IMR-90 (cell line): ENCODE measurements around the gene LINS1. TPM values are rescaled to one million over a fixed set of nuclear protein-coding genes. Genes with fewer than 3 reads are reported as not detected.

ENCODE experiments used
- ATAC-seq: fragments of 200-7000 bp; cut with Tn5 transposase; 2 replicates; pipeline ENCODE4 v1.9.1; 2020; ENCODE audit warnings: low read depth, mild to moderate bottlenecking, moderate library complexity
- BruUV-seq: library from RNA; stranded (reverse); fragments of 400-500 nt; replicated peaks from 2 replicates; lab custom pipeline; 2021; lab: Mats Ljungman, UMichigan
- CTCF ChIA-PET: fragments of 300-600 bp; formaldehyde crosslinking; extraction: SDS; loops from one replicate; lab custom pipeline; 2021; ENCODE audit warnings: antibody characterized with exemption; lab: Yijun Ruan, JAX
- POLR2A ChIA-PET: fragments of 300-600 bp; sonication (Branson Sonifier 250); formaldehyde crosslinking; loops from one replicate; lab custom pipeline; 2022; ENCODE audit warnings: antibody characterized with exemption; ENCODE audit not compliant: unreplicated experiment; lab: Charles Lee
- DNase-seq: peaks from one replicate; pipeline ENCODE4 v3.0.0; 2013
- H2AFZ ChIP-seq: replicated peaks from 2 replicates; pipeline ENCODE3; 2013; ENCODE audit warnings: low read length, mild to moderate bottlenecking; ENCODE audit not compliant: poor library complexity
- H2AK5ac ChIP-seq: 2 replicates; pipeline ENCODE4 v1.6.1; 2013; ENCODE audit warnings: low read depth, low read length, inconsistent platforms
- H2AK9ac ChIP-seq: replicated peaks from 2 replicates; pipeline ENCODE3; 2013; ENCODE audit warnings: mild to moderate bottlenecking, low read depth, low read length, moderate library complexity; ENCODE audit not compliant: poor library complexity
- H2BK120ac ChIP-seq: 2 replicates; pipeline ENCODE4 v1.6.1; 2013; ENCODE audit warnings: low read depth, low read length, inconsistent platforms
- H2BK15ac ChIP-seq: 3 replicates; pipeline ENCODE4 v1.6.1; 2013; ENCODE audit warnings: low read depth, low read length, inconsistent platforms
- H2BK20ac ChIP-seq: 2 replicates; pipeline ENCODE4 v1.6.1; 2013; ENCODE audit warnings: low read depth, mild to moderate bottlenecking, inconsistent platforms, low read length, moderate library complexity
- H2BK5ac ChIP-seq: 2 replicates; pipeline ENCODE4 v1.6.1; 2013; ENCODE audit warnings: mild to moderate bottlenecking, low read depth, low read length, inconsistent platforms; ENCODE audit not compliant: poor library complexity, severe bottlenecking
- H3K14ac ChIP-seq: replicated peaks from 2 replicates; pipeline ENCODE4 v1.6.1; 2013; ENCODE audit warnings: low read depth, low read length, inconsistent platforms
- H3K18ac ChIP-seq: 2 replicates; pipeline ENCODE4 v1.6.1; 2013; ENCODE audit warnings: low read depth, low read length, control low read depth
- H3K23ac ChIP-seq: 2 replicates; pipeline ENCODE4 v1.6.1; 2013; ENCODE audit warnings: low read depth, low read length, inconsistent platforms
- H3K27ac ChIP-seq: 2 replicates; pipeline ENCODE4 v1.5.1; 2013; ENCODE audit warnings: mild to moderate bottlenecking, control low read depth, low read length; ENCODE audit not compliant: insufficient read depth
- H3K27me3 ChIP-seq: 2 replicates; pipeline ENCODE4 v1.6.1; 2013; ENCODE audit warnings: low read length; ENCODE audit not compliant: control insufficient read depth, insufficient read depth
- H3K36me3 ChIP-seq: 2 replicates; pipeline ENCODE4 v1.6.1; 2013; ENCODE audit warnings: low read length, mixed read lengths; ENCODE audit not compliant: control insufficient read depth, insufficient read depth
- H3K4ac ChIP-seq: 2 replicates; pipeline ENCODE4 v1.6.1; 2013; ENCODE audit warnings: low read depth, low read length, inconsistent platforms
- H3K4me1 ChIP-seq: 2 replicates; pipeline ENCODE4 v1.6.1; 2013; ENCODE audit warnings: low read length, mixed read lengths; ENCODE audit not compliant: control insufficient read depth, insufficient read depth
- H3K4me2 ChIP-seq: 2 replicates; pipeline ENCODE4 v1.6.1; 2013; ENCODE audit warnings: low read depth, mild to moderate bottlenecking, control low read depth, low read length, moderate library complexity
- H3K4me3 ChIP-seq: 2 replicates; pipeline ENCODE4 v1.5.1; 2013; ENCODE audit warnings: low read depth, mild to moderate bottlenecking, control low read depth, low read length, moderate library complexity; ENCODE audit not compliant: insufficient read depth
- H3K56ac ChIP-seq: 2 replicates; pipeline ENCODE4 v1.6.1; 2013; ENCODE audit warnings: low read length, inconsistent platforms; ENCODE audit not compliant: insufficient read depth; ENCODE audit errors: extremely low read depth
- H3K79me1 ChIP-seq, 2 experiments: 2 replicates each; pipeline ENCODE4 v1.6.1; 2013; ENCODE audit warnings: low read length in 2 of 2, inconsistent platforms in 1 of 2, low read depth in 1 of 2
- H3K9ac ChIP-seq: 2 replicates; pipeline ENCODE4 v1.6.1; 2013; ENCODE audit warnings: low read depth, low read length, control low read depth
- H3K9me1 ChIP-seq: 2 replicates; pipeline ENCODE4 v1.6.1; 2013; ENCODE audit warnings: low read length, inconsistent platforms; ENCODE audit not compliant: insufficient read depth
- H3K9me3 ChIP-seq: 2 replicates; pipeline ENCODE4 v1.6.1; 2013; ENCODE audit warnings: low read length; ENCODE audit not compliant: control insufficient read depth, insufficient read depth
- H4K20me1 ChIP-seq: 2 replicates; pipeline ENCODE4 v1.6.1; 2013; ENCODE audit warnings: low read length, inconsistent platforms; ENCODE audit not compliant: insufficient read depth
- H4K5ac ChIP-seq: 2 replicates; pipeline ENCODE4 v1.6.1; 2013; ENCODE audit warnings: mild to moderate bottlenecking, low read depth, low read length, control low read depth
- H4K8ac ChIP-seq, 2 experiments: 2 replicates each; pipeline ENCODE4 v1.6.1; 2013; ENCODE audit warnings: low read depth in 2 of 2, low read length in 2 of 2, control low read depth in 1 of 2, inconsistent platforms in 1 of 2
- H4K91ac ChIP-seq: 2 replicates; pipeline ENCODE4 v1.6.1; 2013; ENCODE audit warnings: low read depth, low read length, inconsistent platforms; ENCODE audit not compliant: insufficient read depth
- CEBPB ChIP-seq: IDR thresholded peaks from 2 replicates; pipeline ENCODE4 v1.6.1; 2012; ENCODE audit warnings: low read depth, low read length, improper control_type of control experiment
- MAZ ChIP-seq: IDR thresholded peaks from 2 replicates; pipeline ENCODE4 v1.6.1; 2012; ENCODE audit warnings: low read depth, mild to moderate bottlenecking, low read length, improper control_type of control experiment, moderate library complexity, borderline replicate concordance
- WGBS, 2 experiments: methylation state at CpG; one replicate each; pipeline versions ENCODE4 v1.1.5 to v1.1.7; 2013; ENCODE audit warnings: missing lambda C conversion rate in 2 of 2; ENCODE audit not compliant: insufficient read length in 1 of 2; ENCODE audit errors: extremely low coverage in 2 of 2; 5-methylcytosine and 5-hydroxymethylcytosine counted together
- dilution Hi-C: fragments of 300-500 bp; cut with HindIII; formaldehyde crosslinking; loops from one replicate; pipeline ENCODE4 v1.14.3; 2018; ENCODE audit warnings: low sequenced_read_pairs; ENCODE audit not compliant: unreplicated experiment
- in situ Hi-C: fragments of 300-500 bp; cut with MboI; formaldehyde crosslinking; loops from 3 replicates; pipeline ENCODE4 v1.14.3; 2019; ENCODE audit warnings: low sequenced_read_pairs, inconsistent platforms, mixed read lengths
- intact Hi-C: fragments of 100-400 bp; cut with micrococcal nuclease; formaldehyde crosslinking; loops from 2 replicates; pipeline ENCODE4 v1.10.0; 2022
- polyA plus RNA-seq, 3 experiments: library from polyadenylated mRNA; depleted of rRNA; stranded (reverse); fragments of >200 nt; gene quantifications; 2 replicates each; pipeline ENCODE4 v1.2.3, GENCODE V29; 2012; ENCODE audit warnings: low replicate concordance in 1 of 3
- total RNA-seq: library from RNA; depleted of rRNA; stranded (reverse); fragments of >200 nt; gene quantifications from 2 replicates; pipeline ENCODE4 v1.2.3, GENCODE V29; 2012

Gene LINS1
- total and polyA plus RNA-seq, 2 of the 4 experiments (the other 2 are of a cell fraction), result 6.9 to 10.6 TPM

- Histone ChIP-seq H3K9me1 (peaks cover 3% of the 10 kb centered on the region), H3K18ac (no peak overlapping the region), H3K14ac (no peak overlapping the region), H4K91ac (no peak overlapping the region), H3K4ac (no peak overlapping the region), H3K27me3 (no peaks in the 10 kb centered on the region), H3K23ac (no peak overlapping the region), H3K79me1 (peaks cover 13 to 17% of the 10 kb centered on the region in 2 experiments), H4K20me1 (peaks cover 12% of the 10 kb centered on the region), H3K9me3 (no peaks in the 10 kb centered on the region), H3K27ac (no peak overlapping the region), H2AK5ac (no peak overlapping the region), H3K36me3 (peaks cover 20% of the 10 kb centered on the region), H2BK20ac (no peak overlapping the region), H2AK9ac (no peak overlapping the region), H2AFZ (no peak overlapping the region), H2BK15ac (no peak overlapping the region), H3K4me3 (no peak overlapping the region), H4K8ac (no peak overlapping the region), H3K56ac (no peak overlapping the region), H2BK5ac (no peak overlapping the region), H3K4me1 (no peaks in the 10 kb centered on the region), H3K4me2 (no peak overlapping the region), H3K9ac (no peak overlapping the region), H2BK120ac (no peak overlapping the region), H4K5ac (no peak overlapping the region)
- POLR2A ChIA-PET, result no interaction called here
- no peak for ATAC-seq
- dilution Hi-C loops (no loop called here), intact Hi-C loops (no loop called here), in situ Hi-C loops (no loop called here)
- no peak for DNase-seq
- CTCF ChIA-PET, result no interaction called here
- no CpG with 5 or more reads among the region's 1 CpG for WGBS, 2 experiments
- TF ChIP-seq MAZ, result no peak
- TF ChIP-seq CEBPB, result no peak
- BruUV-seq, result no TSS peak
These were observed 11.2 kb upstream of the LINS1 start for GRCh38 chr15:100613208-100613607.
